Type B pancreatic cell (in vitro differentiated cells): ENCODE data around the gene SLC6A2. TPM values are rescaled to one million over a fixed set of nuclear protein-coding genes. Genes with fewer than 3 reads are reported as not detected.

Experiments used
- DNase-seq: peaks from one replicate; pipeline ENCODE4 v3.0.0; 2021; ENCODE audit warnings: mixed read lengths; ENCODE audit not compliant: unreplicated experiment; ENCODE audit errors: extremely low spot score
- H3K27ac Mint-ChIP-seq: 2 replicates; pipeline ENCODE4 v1.8.0; 2021; ENCODE audit warnings: mild to moderate bottlenecking, mixed read lengths
- H3K27me3 Mint-ChIP-seq: 2 replicates; pipeline ENCODE4 v1.8.0; 2021; ENCODE audit warnings: mixed read lengths
- H3K36me3 Mint-ChIP-seq: 2 replicates; pipeline ENCODE4 v1.8.0; 2021; ENCODE audit warnings: mixed read lengths
- H3K4me1 Mint-ChIP-seq: one replicate; pipeline ENCODE4 v1.8.0; 2021; ENCODE audit warnings: mixed read lengths; ENCODE audit not compliant: unreplicated experiment
- H3K4me3 Mint-ChIP-seq: 2 replicates; pipeline ENCODE4 v1.8.0; 2021; ENCODE audit warnings: mild to moderate bottlenecking, mixed read lengths
- H3K9me3 Mint-ChIP-seq: 2 replicates; pipeline ENCODE4 v1.8.0; 2021; ENCODE audit warnings: mixed read lengths
- CTCF ChIP-seq: fragments of 200-600 bp; sonication (generic); conservative IDR thresholded peaks from 2 replicates; pipeline ENCODE4 v1.5.0; 2021; ENCODE audit warnings: antibody characterized with exemption, mild to moderate bottlenecking
- total RNA-seq: library from RNA; stranded (reverse); gene quantifications from 2 replicates; pipeline ENCODE4 v1.2.1, GENCODE V29; 2021; ENCODE audit warnings: low replicate concordance

The SLC6A2 gene
- total RNA-seq, 1 donor from 2014 or later, result 5.7 TPM

- H3K36me3 Mint-ChIP-seq, result peaks cover 4% of the 10 kb centered on the region
- no peak for DNase-seq
- H3K9me3 Mint-ChIP-seq, result peaks cover 4% of the 10 kb centered on the region
- peaks cover 5% of the 10 kb centered on the region for H3K4me1 Mint-ChIP-seq
- TF ChIP-seq CTCF, result no peak
- no peak overlapping the region for H3K4me3 Mint-ChIP-seq
- peaks cover 3% of the 10 kb centered on the region for H3K27me3 Mint-ChIP-seq
- H3K27ac Mint-ChIP-seq, result no peak overlapping the region
These were observed 15.6 kb downstream of the SLC6A2 start for GRCh38 chr16:55671206-55671973.

GRCh38 chr16:55671974-55672280, 16.1 kb downstream of the SLC6A2 start:
- H3K27me3 Mint-ChIP-seq, result peaks cover 3% of the 10 kb centered on the region
- no peak overlapping the region for H3K4me3 Mint-ChIP-seq
- no peak for TF ChIP-seq CTCF
- no peak for DNase-seq
- H3K27ac Mint-ChIP-seq, result peak overlapping the region; percentile 52
- H3K4me1 Mint-ChIP-seq, result peaks cover 5% of the 10 kb centered on the region
- H3K36me3 Mint-ChIP-seq, result peaks cover 4% of the 10 kb centered on the region
- peaks cover 4% of the 10 kb centered on the region for H3K9me3 Mint-ChIP-seq

- H3K27ac Mint-ChIP-seq, result peak overlapping the region; percentile 52
- H3K9me3 Mint-ChIP-seq, result peaks cover 4% of the 10 kb centered on the region
- peaks cover 3% of the 10 kb centered on the region for H3K27me3 Mint-ChIP-seq
- H3K36me3 Mint-ChIP-seq, result peaks cover 4% of the 10 kb centered on the region
- no peak for DNase-seq
- H3K4me1 Mint-ChIP-seq, result peaks cover 5% of the 10 kb centered on the region
- H3K4me3 Mint-ChIP-seq, result no peak overlapping the region
- TF ChIP-seq CTCF, result no peak
These were observed 16.7 kb downstream of the SLC6A2 start for GRCh38 chr16:55672471-55672870.

- no peak overlapping the region for H3K4me3 Mint-ChIP-seq
These were observed 22.5 kb downstream of the SLC6A2 start for GRCh38 chr16:55678161-55678821.

GRCh38 chr16:55682086-55682485, 26.3 kb downstream of the SLC6A2 start:
- Mint-ChIP-seq H3K36me3 (no peaks in the 10 kb centered on the region), H3K9me3 (no peaks in the 10 kb centered on the region), H3K27ac (no peak overlapping the region), H3K4me1 (peaks cover 5% of the 10 kb centered on the region), H3K27me3 (peaks cover 12% of the 10 kb centered on the region), H3K4me3 (no peak overlapping the region)
- no peak for DNase-seq
- no peak for TF ChIP-seq CTCF

More at GRCh38 chr16:55678161-55678821, 22.5 kb downstream of the SLC6A2 start:
- no peak for DNase-seq
- Mint-ChIP-seq H3K4me1 (peaks cover 5% of the 10 kb centered on the region), H3K27me3 (peaks cover 11% of the 10 kb centered on the region), H3K27ac (no peak overlapping the region), H3K9me3 (no peaks in the 10 kb centered on the region), H3K36me3 (no peaks in the 10 kb centered on the region)
- no peak for TF ChIP-seq CTCF
